Endothelial cell (in vitro differentiated cells): Measurements from ENCODE around the gene CNTNAP5. TPM values are rescaled to one million over a fixed set of nuclear protein-coding genes. Genes with fewer than 3 reads are reported as not detected.

Source experiments
- DNase-seq: peaks from one replicate; pipeline ENCODE4 v3.0.0; 2021; ENCODE audit warnings: low spot score
- H3K27ac Mint-ChIP-seq: one replicate; pipeline ENCODE4 v1.8.0; 2021; ENCODE audit warnings: mixed read lengths, inconsistent platforms; ENCODE audit not compliant: unreplicated experiment
- H3K27me3 Mint-ChIP-seq: one replicate; pipeline ENCODE4 v1.8.0; 2021; ENCODE audit warnings: mild to moderate bottlenecking, moderate library complexity, mixed read lengths, inconsistent platforms; ENCODE audit not compliant: unreplicated experiment
- H3K36me3 Mint-ChIP-seq: one replicate; pipeline ENCODE4 v1.8.0; 2021; ENCODE audit warnings: mild to moderate bottlenecking, low read depth, mixed read lengths, inconsistent platforms; ENCODE audit not compliant: unreplicated experiment
- H3K4me1 Mint-ChIP-seq: one replicate; pipeline ENCODE4 v1.8.0; 2021; ENCODE audit warnings: mild to moderate bottlenecking, mixed read lengths, inconsistent platforms; ENCODE audit not compliant: unreplicated experiment
- H3K4me3 Mint-ChIP-seq: one replicate; pipeline ENCODE4 v1.8.0; 2021; ENCODE audit warnings: mild to moderate bottlenecking, mixed read lengths, inconsistent platforms; ENCODE audit not compliant: unreplicated experiment
- H3K9me3 Mint-ChIP-seq: one replicate; pipeline ENCODE4 v1.8.0; 2021; ENCODE audit warnings: mixed read lengths, inconsistent platforms; ENCODE audit not compliant: unreplicated experiment
- total RNA-seq: library from RNA; stranded (reverse); fragmentation: NEBNext Ultra II Directional; extraction: Animal tissue kit (Norgen Biotek cat#: 25700); gene quantifications from one replicate; pipeline ENCODE4 v1.2.1, GENCODE V29; 2021; ENCODE audit not compliant: unreplicated experiment
- TF ChIP-seq, protein P1 (sequence below): fragments of 200-600 bp; sonication (generic); IDR thresholded peaks from one replicate; pipeline ENCODE4 v1.5.0; 2021; ENCODE audit warnings: antibody characterized with exemption; ENCODE audit not compliant: unreplicated experiment

The CNTNAP5 gene
- total RNA-seq, 1 donor from 2014 or later: 5.0 TPM

DNA sequence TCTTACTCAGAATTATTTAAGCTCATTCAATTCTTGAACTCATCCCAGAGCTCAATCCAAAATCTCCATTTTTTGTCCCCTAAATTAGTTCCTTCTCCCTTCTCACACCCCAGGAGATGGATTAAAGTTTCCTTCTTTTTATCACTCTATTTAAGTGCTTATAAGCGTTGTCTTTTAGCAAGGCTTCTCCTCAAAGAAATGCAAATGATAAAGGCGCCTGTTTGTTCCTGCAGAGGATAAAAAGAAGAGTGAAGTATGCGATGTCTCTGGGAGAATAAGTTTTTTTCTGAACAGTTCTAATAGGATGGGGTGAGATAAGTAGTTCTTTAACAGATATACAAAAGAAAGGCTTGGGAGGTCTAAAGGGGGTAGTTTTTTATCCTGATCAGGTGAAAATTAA is 303.3 kb downstream of the CNTNAP5 start:
- Mint-ChIP-seq H3K27me3 (peaks cover 2% of the 10 kb centered on the region), H3K36me3 (no peaks in the 10 kb centered on the region), H3K4me1 (peaks cover 12% of the 10 kb centered on the region), H3K9me3 (no peaks in the 10 kb centered on the region), H3K27ac (no peak overlapping the region), H3K4me3 (no peak overlapping the region)
- DNase-seq: no peak
- TF ChIP-seq, protein P1, sequence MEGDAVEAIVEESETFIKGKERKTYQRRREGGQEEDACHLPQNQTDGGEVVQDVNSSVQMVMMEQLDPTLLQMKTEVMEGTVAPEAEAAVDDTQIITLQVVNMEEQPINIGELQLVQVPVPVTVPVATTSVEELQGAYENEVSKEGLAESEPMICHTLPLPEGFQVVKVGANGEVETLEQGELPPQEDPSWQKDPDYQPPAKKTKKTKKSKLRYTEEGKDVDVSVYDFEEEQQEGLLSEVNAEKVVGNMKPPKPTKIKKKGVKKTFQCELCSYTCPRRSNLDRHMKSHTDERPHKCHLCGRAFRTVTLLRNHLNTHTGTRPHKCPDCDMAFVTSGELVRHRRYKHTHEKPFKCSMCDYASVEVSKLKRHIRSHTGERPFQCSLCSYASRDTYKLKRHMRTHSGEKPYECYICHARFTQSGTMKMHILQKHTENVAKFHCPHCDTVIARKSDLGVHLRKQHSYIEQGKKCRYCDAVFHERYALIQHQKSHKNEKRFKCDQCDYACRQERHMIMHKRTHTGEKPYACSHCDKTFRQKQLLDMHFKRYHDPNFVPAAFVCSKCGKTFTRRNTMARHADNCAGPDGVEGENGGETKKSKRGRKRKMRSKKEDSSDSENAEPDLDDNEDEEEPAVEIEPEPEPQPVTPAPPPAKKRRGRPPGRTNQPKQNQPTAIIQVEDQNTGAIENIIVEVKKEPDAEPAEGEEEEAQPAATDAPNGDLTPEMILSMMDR: no peak

DNA sequence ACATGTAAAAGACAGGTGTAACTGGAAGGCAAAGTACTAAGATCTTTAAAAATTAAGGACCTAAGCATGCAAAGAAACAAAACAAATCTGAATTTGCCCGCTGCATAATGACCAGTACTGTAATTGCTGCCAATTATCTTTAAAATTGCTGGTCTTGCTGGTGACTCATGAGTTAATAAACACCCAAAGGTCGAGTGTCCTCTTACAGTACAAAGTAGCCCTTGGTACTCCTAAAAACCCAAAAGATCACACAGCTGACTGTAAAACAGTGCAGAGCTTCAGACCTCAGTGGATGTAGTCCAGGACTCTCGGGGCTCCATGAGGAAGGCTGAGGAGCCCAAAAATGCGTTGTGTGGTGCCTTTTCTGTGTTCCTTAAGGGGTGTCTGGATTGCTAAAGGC is 308.7 kb downstream of the CNTNAP5 start:
- Mint-ChIP-seq H3K27ac (no peak overlapping the region), H3K27me3 (no peaks in the 10 kb centered on the region)

DNA sequence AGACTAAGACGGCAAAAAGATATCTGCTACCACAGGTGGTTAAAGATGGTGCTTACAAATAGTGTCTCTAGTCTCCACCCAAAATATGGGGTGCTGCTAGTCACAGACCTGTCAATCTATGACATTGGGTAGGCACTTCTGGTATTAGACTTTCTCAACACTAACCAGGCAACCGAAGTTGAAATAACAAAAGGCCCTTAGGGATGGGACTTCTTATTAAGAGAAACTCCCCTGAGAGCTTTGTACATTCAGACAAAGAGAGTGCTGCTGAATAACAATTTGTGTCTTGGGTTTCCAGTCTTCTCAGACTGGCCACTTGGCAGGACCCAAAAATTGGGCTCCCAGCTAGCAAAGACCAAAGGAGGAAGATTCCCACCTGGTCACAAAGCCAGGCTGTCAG is 310.0 kb downstream of the CNTNAP5 start:
- no peak overlapping the region for H3K27ac Mint-ChIP-seq
- no peak for DNase-seq
- H3K4me3 Mint-ChIP-seq: no peak overlapping the region
- H3K36me3 Mint-ChIP-seq: no peaks in the 10 kb centered on the region
- TF ChIP-seq, protein P1: no peak
- peaks cover 8% of the 10 kb centered on the region for H3K4me1 Mint-ChIP-seq
- H3K27me3 Mint-ChIP-seq: no peaks in the 10 kb centered on the region
- H3K9me3 Mint-ChIP-seq: no peaks in the 10 kb centered on the region

More for the DNA sequence above, 308.7 kb downstream of the CNTNAP5 start:
- Mint-ChIP-seq H3K36me3 (no peaks in the 10 kb centered on the region), H3K4me1 (peaks cover 11% of the 10 kb centered on the region), H3K9me3 (no peaks in the 10 kb centered on the region), H3K4me3 (no peak overlapping the region)
- TF ChIP-seq, protein P1: no peak
- DNase-seq: no peak

DNA sequence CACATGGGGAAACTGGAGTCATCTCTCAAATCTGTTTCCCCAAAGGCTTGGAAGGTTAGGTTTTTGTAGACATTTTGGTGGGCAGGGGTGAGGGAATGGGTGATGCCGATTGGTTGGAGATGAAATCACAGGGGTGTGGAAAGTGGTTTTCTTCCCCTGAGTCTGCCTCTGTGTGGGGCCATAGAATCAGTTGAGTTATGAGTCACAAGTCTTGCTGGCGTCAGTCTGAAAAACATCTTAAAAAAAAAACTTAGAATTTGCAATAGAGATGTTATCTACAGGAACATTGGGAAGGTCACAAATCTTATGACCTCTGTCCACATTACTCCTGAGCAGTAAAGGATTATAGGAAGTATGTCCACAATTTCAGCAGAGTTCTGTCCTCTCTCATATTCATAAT is 314.6 kb downstream of the CNTNAP5 start:
- TF ChIP-seq, protein P1: no peak
- DNase-seq: no peak
- H3K27ac Mint-ChIP-seq: no peak overlapping the region
- H3K4me3 Mint-ChIP-seq: no peak overlapping the region
- H3K36me3 Mint-ChIP-seq: no peaks in the 10 kb centered on the region
- no peaks in the 10 kb centered on the region for H3K9me3 Mint-ChIP-seq
- H3K4me1 Mint-ChIP-seq: no peaks in the 10 kb centered on the region
- no peaks in the 10 kb centered on the region for H3K27me3 Mint-ChIP-seq

DNA sequence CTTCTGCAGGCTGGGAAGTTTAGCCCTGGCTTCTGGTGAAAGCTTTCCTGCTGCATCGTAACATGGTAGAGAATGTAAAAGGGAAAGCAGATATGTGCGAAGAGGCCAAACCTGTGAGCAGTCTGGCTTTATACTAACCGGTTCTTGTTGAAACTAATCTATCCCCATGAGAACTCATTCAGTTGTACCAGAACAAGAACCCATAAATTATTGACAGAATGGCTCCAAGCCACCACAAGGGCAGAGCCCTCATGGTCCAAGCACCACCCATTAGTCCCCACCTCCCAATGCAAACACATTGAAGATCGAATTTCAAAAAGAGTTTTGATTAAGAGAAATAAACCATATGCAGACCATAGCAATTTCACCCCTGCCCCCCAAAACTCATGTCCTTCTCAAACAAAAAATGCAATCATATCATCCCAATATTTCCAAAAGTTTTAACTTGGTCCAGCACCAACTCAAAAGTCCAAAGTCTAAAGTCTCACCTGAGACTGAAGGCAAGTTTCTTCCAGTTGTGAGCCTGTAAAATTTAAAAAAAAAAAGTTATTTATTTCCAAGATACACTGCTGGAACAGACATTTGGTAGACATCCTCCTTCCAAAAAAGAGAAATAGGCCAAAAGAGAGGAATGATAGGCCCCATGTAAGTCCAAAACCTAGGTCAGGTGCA is 318.9 kb downstream of the CNTNAP5 start:
- Mint-ChIP-seq H3K4me3 (no peak overlapping the region), H3K27me3 (peaks cover 2% of the 10 kb centered on the region), H3K4me1 (no peaks in the 10 kb centered on the region), H3K27ac (no peak overlapping the region), H3K9me3 (no peaks in the 10 kb centered on the region), H3K36me3 (no peaks in the 10 kb centered on the region)
- TF ChIP-seq, protein P1: no peak
- no peak for DNase-seq
